HepG2 (cell line): Measurements from ENCODE around the gene ATP1B2. TPM values are rescaled to one million over a fixed set of nuclear protein-coding genes. Genes with fewer than 3 reads are reported as not detected.
A peak's percentile ranks its signal among the peaks of the same experiment; 100 is the strongest.

Experiments used
- ATAC-seq: fragments of 200-7000 bp; cut with Tn5 transposase; 3 replicates; pipeline ENCODE4 v1.9.1; 2020; ENCODE audit warnings: mild to moderate bottlenecking, moderate library complexity
- BruUV-seq: library from RNA; stranded (reverse); fragments of 400-500 nt; replicated peaks from 2 replicates; lab custom pipeline; 2021; lab: Mats Ljungman, UMichigan
- CTCF ChIA-PET: fragments of 300-600 bp; formaldehyde crosslinking; extraction: SDS; loops from one replicate; lab custom pipeline; 2021; ENCODE audit warnings: low total read pairs, inconsistent platforms, low intra/inter-chr PET ratio; lab: Yijun Ruan, JAX
- POLR2A ChIA-PET: fragments of 350-600 bp; sonication (Branson Sonifier 250); formaldehyde crosslinking; loops from one replicate; lab custom pipeline; 2020; ENCODE audit warnings: antibody characterized with exemption, inconsistent platforms; lab: Yijun Ruan, JAX
- DNase-seq: peaks from one replicate; pipeline ENCODE4 v3.0.0-alpha.2; 2015; ENCODE audit warnings: low spot score
- FAIRE-seq: peaks from 3 replicates; lab custom pipeline; 2011; peaks lifted over from hg19 to GRCh38; lab: Jason Lieb, UNC
- H2AFZ ChIP-seq: one replicate; pipeline ENCODE4 v1.6.1; 2011; ENCODE audit warnings: low read length, inconsistent platforms
- H3K27ac ChIP-seq: fragments of 300-600 bp; 3 replicates; pipeline ENCODE4 v1.8.0; 2011; ENCODE audit warnings: mixed run types, mild to moderate bottlenecking, mixed read lengths, low read length, inconsistent platforms; ENCODE audit not compliant: insufficient read depth; ENCODE audit errors: extremely low read length
- H3K27me3 ChIP-seq, 2 experiments: fragments of 200-600 bp in 1 of 2; 2 replicates in 1 of 2; 3 replicates in 1 of 2; pipeline versions ENCODE4 v1.6.0 to v1.8.0; 2011; ENCODE audit warnings: low read length in 2 of 2, mild to moderate bottlenecking in 2 of 2, moderate library complexity in 2 of 2, inconsistent platforms in 1 of 2; ENCODE audit not compliant: insufficient read depth in 2 of 2, control insufficient read depth in 1 of 2
- H3K36me3 ChIP-seq, 2 experiments: fragments of 200-600 bp in 1 of 2; replicated peaks in 1 of 2; 2 replicates in 1 of 2; 3 replicates in 1 of 2; pipeline versions ENCODE4 v1.5.1 to v1.8.0; 2011; ENCODE audit warnings: low read length in 2 of 2, inconsistent platforms in 1 of 2; ENCODE audit not compliant: insufficient read depth in 2 of 2, control insufficient read depth in 1 of 2
- H3K4me1 ChIP-seq: 2 replicates; pipeline ENCODE4 v1.5.1; 2012; ENCODE audit warnings: low read length, inconsistent platforms; ENCODE audit not compliant: insufficient read depth
- H3K4me2 ChIP-seq: 2 replicates; pipeline ENCODE4 v1.6.0; 2011; ENCODE audit warnings: low read depth, low read length, inconsistent platforms
- H3K4me3 ChIP-seq, 3 experiments: fragments of 200-600 bp in 1 of 3; sonication (generic), shearing (Covaris generic) in 1 of 3; replicated peaks in 1 of 3; 2 replicates each; pipeline ENCODE4 v1.5.1; 2011 to 2016; ENCODE audit warnings: low read length in 3 of 3, inconsistent platforms in 2 of 3, low read depth in 2 of 3, mild to moderate bottlenecking in 2 of 3, control low read depth in 1 of 3, mixed read lengths in 1 of 3; ENCODE audit not compliant: insufficient read depth in 1 of 3
- H3K79me2 ChIP-seq: one replicate; pipeline ENCODE4 v1.6.1; 2011; ENCODE audit warnings: low read length, inconsistent platforms; ENCODE audit not compliant: insufficient read depth
- H3K9ac ChIP-seq: 2 replicates; pipeline ENCODE4 v1.6.0; 2011; ENCODE audit warnings: mild to moderate bottlenecking, low read depth, low read length, inconsistent platforms; ENCODE audit not compliant: insufficient read depth
- H3K9me3 ChIP-seq: 2 replicates; pipeline ENCODE4 v1.5.1; 2012; ENCODE audit warnings: mild to moderate bottlenecking, low read length
- H4K20me1 ChIP-seq: 2 replicates; pipeline ENCODE4 v1.6.0; 2011; ENCODE audit warnings: inconsistent platforms, mild to moderate bottlenecking, low read length, moderate library complexity; ENCODE audit not compliant: insufficient read depth
- KLF9 ChIP-seq: IDR thresholded peaks from 2 replicates; pipeline ENCODE4 v1.6.1; 2016; ENCODE audit warnings: low read depth
- PPARG ChIP-seq: conservative IDR thresholded peaks from 2 replicates; pipeline ENCODE4 v1.6.1; 2016; ENCODE audit warnings: missing biosample characterization, missing genetic modification reagents
- RXRB ChIP-seq: IDR thresholded peaks from 2 replicates; pipeline ENCODE4 v1.6.1; 2016; ENCODE audit warnings: borderline replicate concordance, missing genetic modification reagents, missing compliant biosample characterization
- SALL2 ChIP-seq: sonication (generic); formaldehyde crosslinking; IDR thresholded peaks from 2 replicates; pipeline ENCODE4 v1.8.1; 2023; ENCODE audit warnings: mild to moderate bottlenecking, missing genetic modification reagents, inconsistent platforms
- SIN3A ChIP-seq: IDR thresholded peaks from 2 replicates; pipeline ENCODE4 v1.6.1; 2011; ENCODE audit warnings: low read depth, mild to moderate bottlenecking, control low read depth, low read length, borderline replicate concordance
- SMC3 ChIP-seq: IDR thresholded peaks from 2 replicates; pipeline ENCODE4 v1.6.1; 2011; ENCODE audit warnings: low read length, improper control_type of control experiment
- ZNF225 ChIP-seq: sonication (generic); formaldehyde crosslinking; IDR thresholded peaks from 2 replicates; pipeline ENCODE4 v1.4.0; 2020; ENCODE audit warnings: mild to moderate bottlenecking, missing genetic modification reagents
- ZNF256 ChIP-seq: sonication (generic); formaldehyde crosslinking; conservative IDR thresholded peaks from 2 replicates; pipeline ENCODE4 v1.4.0; 2020; ENCODE audit warnings: missing genetic modification reagents
- ZNF501 ChIP-seq: sonication (generic); formaldehyde crosslinking; IDR thresholded peaks from 2 replicates; pipeline ENCODE4 v1.5.1; 2020; ENCODE audit warnings: mild to moderate bottlenecking, moderate library complexity, missing genetic modification reagents
- ZNF609 ChIP-seq: sonication (generic); formaldehyde crosslinking; IDR thresholded peaks from 2 replicates; pipeline ENCODE4 v1.4.0; 2020; ENCODE audit warnings: mild to moderate bottlenecking, missing genetic modification reagents, borderline replicate concordance
- ZNF749 ChIP-seq: sonication (generic); formaldehyde crosslinking; IDR thresholded peaks from 2 replicates; pipeline ENCODE4 v1.8.0; 2022; ENCODE audit warnings: mild to moderate bottlenecking, missing genetic modification reagents, moderate library complexity, borderline replicate concordance
- WGBS: methylation state at CpG from one replicate; pipeline ENCODE4 v1.1.6; 2017; ENCODE audit warnings: low lambda C conversion rate; 5-methylcytosine and 5-hydroxymethylcytosine counted together
- in situ Hi-C: cut with HindIII; loops from 2 replicates; pipeline ENCODE4 v1.10.0; 2017; ENCODE audit warnings: low pct_unique_long_range_greater_than_20kb; ENCODE audit not compliant: extremely low pct_ligation_motif_present
- intact Hi-C: fragments of 100-400 bp; cut with micrococcal nuclease; formaldehyde crosslinking; loops from one replicate; pipeline ENCODE4 v1.10.0; 2022; ENCODE audit not compliant: unreplicated experiment
- polyA plus RNA-seq, 8 experiments: library from polyadenylated mRNA; depleted of rRNA in 3 of 8; stranded (reverse) in 7 of 8; unstranded in 1 of 8; fragments of >200 nt; fragmentation: Illumina TruSeq in 4 of 8; extraction: Trizol in 4 of 8; gene quantifications; 2 replicates each; pipeline versions ENCODE4 v1.2.1 to v1.2.3, GENCODE V29; 2011 to 2016; ENCODE audit warnings: low read depth in 4 of 8, missing spikeins in 1 of 8, mixed read lengths in 1 of 8; ENCODE audit not compliant: insufficient read depth in 1 of 8
- total RNA-seq, 5 experiments: library from RNA; depleted of rRNA; stranded (reverse); fragments of >200 nt; fragmentation: Illumina TruSeq; extraction: Trizol; gene quantifications; 2 replicates each; pipeline ENCODE4 v1.2.3, GENCODE V29; 2016; ENCODE audit warnings: low read depth in 1 of 5

ATP1B2 gene
- total and polyA plus RNA-seq, 2 of the 13 experiments (the other 11 are each of a cell fraction or from before 2014, with no cell fraction given) = not detected

- BruUV-seq = no TSS peak
- no peaks in the 10 kb centered on the region for H3K9me3 ChIP-seq
- intact Hi-C loops (loop anchor here (5.0 kb wide), 2 partner anchors 57 to 117 kb away; partner anchors contain the start of gene SHBG), in situ Hi-C loops (loop anchor here (5.0 kb wide), 2 partner anchors 57 to 102 kb away; partner anchors contain the start of gene SHBG)
- no peak overlapping the region for H2AFZ ChIP-seq
- no peaks in the 10 kb centered on the region; the same call in 1 of the 2 replicates for H4K20me1 ChIP-seq
- 3% methylated on average over 13 of the region's 13 CpGs for WGBS
- H3K27me3 ChIP-seq = no peaks in the 10 kb centered on the region; a peak in 1 of 5 replicates
- peak overlapping the region; percentile 90 for H3K9ac ChIP-seq
- peak overlapping the region; percentile 70 to 93 (median 91) for H3K4me3 ChIP-seq
- no peaks in the 10 kb centered on the region; a peak in 1 of 5 replicates for H3K36me3 ChIP-seq
- H3K4me2 ChIP-seq = peak overlapping the region; percentile 98
- TF ChIP-seq ZNF749 (CRISPR knock-in tag) = 0 out of 2 replicates have a peak, but pooled peaks have one; percentile 42
- 0 out of 2 replicates have a peak, but pooled peaks have one; percentile 8 for TF ChIP-seq ZNF501
- TF ChIP-seq SMC3 = no peak
- no peak for TF ChIP-seq ZNF225
- DNase-seq (no peak), FAIRE-seq (no peak), ATAC-seq (no peak)
- POLR2A ChIA-PET = interaction anchor here (0.9 to 5.5 kb wide), 8 partner anchors 16 to 295 kb away, joined by 3 to 89 read pairs (median 6); partner anchors contain the start of genes MPDU1, PLSCR3 and TMEM256
- CTCF ChIA-PET = interaction anchor here (1.3 to 1.8 kb wide), 2 partner anchors 29 to 54 kb away, joined by 5 to 12 read pairs; partner anchors contain the start of gene DNAH2
- H3K27ac ChIP-seq = peak overlapping the region; percentile 76
- peaks cover 40% of the 10 kb centered on the region for H3K79me2 ChIP-seq
- H3K4me1 ChIP-seq = peaks cover 30% of the 10 kb centered on the region
These were observed 38.1 kb downstream of the ATP1B2 start for GRCh38 chr17:7688808-7689316.

GRCh38 chr17:7695586-7695985, 44.9 kb downstream of the ATP1B2 start:
- no peak for DNase-seq
- Histone ChIP-seq H3K27me3 (no peaks in the 10 kb centered on the region), H4K20me1 (no peaks in the 10 kb centered on the region), H3K4me1 (peaks cover under 1% of the 10 kb centered on the region; the same call in 1 of the 2 replicates), H2AFZ (no peak overlapping the region), H3K27ac (no peak overlapping the region), H3K9ac (no peak overlapping the region), H3K79me2 (no peaks in the 10 kb centered on the region), H3K4me2 (no peak overlapping the region), H3K9me3 (no peaks in the 10 kb centered on the region), H3K36me3 (peaks cover 1 to 11% of the 10 kb centered on the region in 2 experiments; a peak in 2 of 5 replicates), H3K4me3 (no peak overlapping the region)
- POLR2A ChIA-PET = no interaction called here
- BruUV-seq = no TSS peak
- WGBS = 98% methylated on average over 10 of the region's 10 CpGs
- ATAC-seq = no peak
- CTCF ChIA-PET = no interaction called here
- in situ Hi-C loops (no loop called here), intact Hi-C loops (no loop called here)
- FAIRE-seq = no peak
- no peak for TF ChIP-seq RXRB (CRISPR knock-in tag)
- no peak for TF ChIP-seq SALL2 (CRISPR knock-in tag)
- TF ChIP-seq PPARG (CRISPR knock-in tag) = no peak
- no peak for TF ChIP-seq KLF9 (CRISPR knock-in tag)
- TF ChIP-seq ZNF256 (CRISPR knock-in tag) = no peak
- no peak for TF ChIP-seq ZNF609
- no peak for TF ChIP-seq SIN3A
